Pancreas (tissue), 10 donors: Measurements from ENCODE around the gene PTP4A2. TPM values are rescaled to one million over a fixed set of nuclear protein-coding genes. Genes with fewer than 3 reads are reported as not detected.

Experiments used
- ATAC-seq, 4 donors: fragments of 200-7000 bp; cut with Tn5 transposase; one replicate each; pipeline versions ENCODE4 v1.8.0 to v1.9.1; 2020; ENCODE audit warnings: mild to moderate bottlenecking in 4 of 4, moderate library complexity in 4 of 4
- DNase-seq, 6 donors: peaks; one replicate each; pipeline ENCODE4 v3.0.0-alpha.2; 2020
- FAIRE-seq: peaks from 2 replicates; lab custom pipeline; 2012; peaks lifted over from hg19 to GRCh38; lab: Jason Lieb, UNC
- H3K27ac ChIP-seq, 4 donors: fragments of 200-600 bp; sonication (generic); 1 replicate in 3 of 4; 2 replicates in 1 of 4; pipeline versions ENCODE4 v1.5.0 to v1.8.0; 2020
- H3K27me3 ChIP-seq, 4 donors: fragments of 200-600 bp; one replicate each; pipeline ENCODE4 v1.8.0; 2021
- H3K36me3 ChIP-seq, 3 donors: fragments of 200-600 bp; sonication (generic) in 1 of 3; one replicate each; pipeline versions ENCODE4 v1.5.0 to v1.8.0; 2020 to 2021
- H3K4me1 ChIP-seq, 3 donors: fragments of 200-600 bp; one replicate each; pipeline ENCODE4 v1.8.0; 2021
- H3K4me3 ChIP-seq, 4 donors: fragments of 200-600 bp; sonication (generic) in 2 of 4; one replicate each; pipeline versions ENCODE4 v1.5.0 to v1.8.0; 2020 to 2021
- H3K9me3 ChIP-seq, 4 donors: fragments of 200-600 bp; one replicate each; pipeline ENCODE4 v1.8.0; 2021
- WGBS, 2 donors: extraction: QIAGEN DNeasy Blood & Tissue Kit; methylation state at CpG; one replicate each; pipeline ENCODE4 v1.1.7; 2013; 5-methylcytosine and 5-hydroxymethylcytosine counted together
- intact Hi-C, 3 donors: fragments of 100-400 bp; cut with DNase I; formaldehyde crosslinking; loops; one replicate each; pipeline versions ENCODE4 v1.11.1 to v1.14.2; 2022
- polyA plus RNA-seq, 2 donors: library from polyadenylated mRNA; stranded (reverse); fragments of 200-250 nt; gene quantifications; one replicate each; pipeline ENCODE4 v1.2.3, GENCODE V29; 2013
- total RNA-seq, 6 donors: library from RNA; stranded (reverse); fragmentation: NEBNext Ultra II Directional in 4 of 6; extraction: Animal tissue kit (Norgen Biotek cat#: 25700) in 4 of 6; gene quantifications; one replicate each; pipeline versions ENCODE4 v1.2.1 to v1.2.4, GENCODE V29; 2021 to 2023
- TF ChIP-seq, protein P1 (sequence below), 4 donors: fragments of 200-600 bp; sonication (generic) in 3 of 4; IDR thresholded peaks; one replicate each; pipeline versions ENCODE4 v1.5.0 to v1.8.0; 2021; ENCODE audit warnings: antibody characterized with exemption in 4 of 4
- donor health status: healthy with polysubstance abuse.
- donor health status: DM: no; HTN: no; CAD: no; lungs with moderate emphysema.
- donor health status: DM: no; HTN: no; CAD: no.
- donor health status: control.
- donor health status: control.
- donor health status: Bipolar disorder and iron deficiency.
- donor health status: DM: yes; HTN: yes; CAD: no.
- donor health status: DM: no; HTN: no; CAD: no.
- donor health status: DM: no; HTN: no; CAD: no.
- donor health status: DM: yes; HTN: yes; CAD: no.

Gene PTP4A2
- total and polyA plus RNA-seq, 8 donors: 37.7 to 137 (median 78.3) TPM

DNA sequence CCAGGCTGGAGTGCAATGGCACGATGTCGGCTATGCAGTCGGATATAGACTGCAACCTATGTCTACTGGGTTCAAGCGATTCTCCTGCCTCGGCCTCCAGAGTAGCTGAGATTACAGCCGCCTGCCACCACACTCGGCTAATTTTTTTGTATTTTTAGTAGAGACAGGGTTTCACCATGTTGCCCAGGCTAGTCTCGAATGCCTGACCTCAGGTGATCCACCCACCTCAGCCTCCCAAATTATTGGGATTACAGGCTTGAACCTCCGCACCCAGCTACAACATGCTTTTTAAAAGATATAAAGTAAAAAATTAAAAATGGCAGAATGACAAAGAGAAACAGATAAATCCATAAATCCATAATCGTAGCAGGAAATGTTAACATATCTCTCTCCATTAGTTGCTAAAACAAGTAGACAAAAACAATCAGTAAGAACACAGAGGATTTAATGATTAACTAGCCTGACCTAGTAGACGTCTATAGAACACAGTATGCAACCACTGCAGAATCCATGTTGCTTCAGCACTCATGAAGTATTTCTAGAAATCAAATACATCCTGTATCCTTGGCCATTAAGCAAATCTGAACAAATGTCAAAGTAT lies 62.4 kb downstream of the PTP4A2 start:
- DNase-seq (no peak), FAIRE-seq (peak; percentile 23), ATAC-seq (peak; percentile 84 to 94 (median 90))
- no peaks in the 10 kb centered on the region for H3K27me3 ChIP-seq
- WGBS, 2 donors: 48 to 50% methylated on average over 11 of the region's 11 CpGs
- intact Hi-C loops: no loop called here
- no peaks in the 10 kb centered on the region for H3K9me3 ChIP-seq
- H3K36me3 ChIP-seq: no peaks in the 10 kb centered on the region
- H3K27ac ChIP-seq: peak overlapping the region in 2 of 4 donors; percentile 33 to 35
- H3K4me1 ChIP-seq: peaks cover 8 to 16% (median 15%) of the 10 kb centered on the region in 3 donors
- H3K4me3 ChIP-seq: peak overlapping the region in 1 of 4 donors; percentile 7
- TF ChIP-seq, protein P1, sequence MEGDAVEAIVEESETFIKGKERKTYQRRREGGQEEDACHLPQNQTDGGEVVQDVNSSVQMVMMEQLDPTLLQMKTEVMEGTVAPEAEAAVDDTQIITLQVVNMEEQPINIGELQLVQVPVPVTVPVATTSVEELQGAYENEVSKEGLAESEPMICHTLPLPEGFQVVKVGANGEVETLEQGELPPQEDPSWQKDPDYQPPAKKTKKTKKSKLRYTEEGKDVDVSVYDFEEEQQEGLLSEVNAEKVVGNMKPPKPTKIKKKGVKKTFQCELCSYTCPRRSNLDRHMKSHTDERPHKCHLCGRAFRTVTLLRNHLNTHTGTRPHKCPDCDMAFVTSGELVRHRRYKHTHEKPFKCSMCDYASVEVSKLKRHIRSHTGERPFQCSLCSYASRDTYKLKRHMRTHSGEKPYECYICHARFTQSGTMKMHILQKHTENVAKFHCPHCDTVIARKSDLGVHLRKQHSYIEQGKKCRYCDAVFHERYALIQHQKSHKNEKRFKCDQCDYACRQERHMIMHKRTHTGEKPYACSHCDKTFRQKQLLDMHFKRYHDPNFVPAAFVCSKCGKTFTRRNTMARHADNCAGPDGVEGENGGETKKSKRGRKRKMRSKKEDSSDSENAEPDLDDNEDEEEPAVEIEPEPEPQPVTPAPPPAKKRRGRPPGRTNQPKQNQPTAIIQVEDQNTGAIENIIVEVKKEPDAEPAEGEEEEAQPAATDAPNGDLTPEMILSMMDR (IDR thresholded peaks at IDR 0.05): no peak

- FAIRE-seq (no peak), DNase-seq (no peak), ATAC-seq (no peak)
- Histone ChIP-seq H3K36me3 (no peaks in the 10 kb centered on the region), H3K27me3 (no peaks in the 10 kb centered on the region), H3K4me3 (no peak overlapping the region), H3K9me3 (no peaks in the 10 kb centered on the region), H3K27ac (no peak overlapping the region), H3K4me1 (peaks cover 8 to 15% (median 13%) of the 10 kb centered on the region in 3 donors)
- WGBS, 2 donors: 93 to 94% methylated on average over 3 of the region's 3 CpGs
- TF ChIP-seq, protein P1 (IDR thresholded peaks at IDR 0.05): no peak
- intact Hi-C loops: no loop called here
Observed at GRCh38 chr1:31874942-31875341, 63.2 kb downstream of the PTP4A2 start.

DNA sequence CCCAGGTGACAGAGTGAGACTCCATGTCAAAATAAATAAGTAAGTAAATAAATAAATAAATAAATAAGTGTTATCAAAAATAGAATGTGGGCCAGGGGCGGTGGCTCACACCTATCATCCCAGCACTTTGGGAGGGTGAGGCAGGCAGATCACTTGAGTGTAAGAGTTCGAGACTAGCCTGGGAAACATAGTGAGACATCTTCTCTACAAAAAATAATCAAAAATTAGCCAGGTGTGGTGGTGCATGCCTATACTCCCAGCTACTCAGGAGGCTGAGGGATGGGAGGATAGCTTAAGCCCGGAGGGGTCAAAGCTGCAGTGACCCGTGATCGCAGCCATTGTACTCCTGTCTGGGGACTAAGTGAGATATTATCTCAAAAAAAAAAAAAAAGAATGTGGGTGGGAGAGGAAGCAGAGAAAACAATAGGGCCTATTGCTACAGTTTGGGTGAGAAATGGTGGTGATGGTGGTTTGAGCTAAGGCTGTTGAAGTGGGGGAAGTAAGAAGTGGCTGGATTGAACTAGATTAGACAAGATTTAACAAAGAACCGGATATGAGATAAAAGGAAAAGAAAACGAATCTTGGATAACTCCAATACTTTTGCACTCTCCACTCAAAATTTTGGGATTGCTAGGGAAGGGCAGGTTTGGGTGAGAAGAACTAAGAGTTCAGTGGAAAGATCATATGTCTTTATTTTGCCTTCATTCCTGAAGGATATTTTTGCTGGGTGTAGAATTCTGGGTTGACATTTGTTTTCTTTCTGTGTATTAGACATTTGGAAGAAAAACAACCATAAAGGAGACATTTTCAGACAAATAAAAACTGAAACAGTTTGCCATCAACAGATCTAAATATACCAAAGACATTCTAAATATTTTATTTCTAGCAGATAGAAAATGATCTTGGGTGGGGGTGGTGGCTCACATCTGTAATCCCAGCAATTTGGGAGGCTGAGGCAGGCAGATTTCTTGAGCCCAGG lies 65.2 kb downstream of the PTP4A2 start:
- H3K9me3 ChIP-seq: no peaks in the 10 kb centered on the region
- DNase-seq: no peak
- FAIRE-seq: no peak
- H3K27me3 ChIP-seq: no peaks in the 10 kb centered on the region
- ATAC-seq: no peak
- H3K4me3 ChIP-seq: no peak overlapping the region
- WGBS, 2 donors: 84 to 85% methylated on average over 7 of the region's 7 CpGs
- H3K36me3 ChIP-seq: no peaks in the 10 kb centered on the region
- H3K27ac ChIP-seq: no peak overlapping the region
- H3K4me1 ChIP-seq: peaks cover 8 to 13% (median 13%) of the 10 kb centered on the region in 3 donors
- intact Hi-C loops: no loop called here
- TF ChIP-seq, protein P1 (IDR thresholded peaks at IDR 0.05): no peak

- WGBS, 2 donors: 94 to 97% methylated on average over 3 of the region's 3 CpGs
- ATAC-seq (no peak), DNase-seq (no peak), FAIRE-seq (no peak)
- TF ChIP-seq, protein P1 (IDR thresholded peaks at IDR 0.05): no peak
- Histone ChIP-seq H3K36me3 (no peaks in the 10 kb centered on the region), H3K9me3 (no peaks in the 10 kb centered on the region), H3K27ac (no peak overlapping the region), H3K27me3 (no peaks in the 10 kb centered on the region), H3K4me3 (no peak overlapping the region), H3K4me1 (peaks cover 8 to 13% (median 13%) of the 10 kb centered on the region in 3 donors)
- intact Hi-C loops: no loop called here
Observed at GRCh38 chr1:31871703-31872102, 66.5 kb downstream of the PTP4A2 start.
